Measurements from ENCODE around the gene SORBS1.

Gene SORBS1

GRCh38 chr10:95309958-95310357, 251.2 kb downstream of the SORBS1 start:
- no peak overlapping the region for H3K27ac ChIP-seq
- no peak for TF ChIP-seq CTCF (conservative IDR thresholded peaks at IDR 0.05)

- H3K27ac ChIP-seq = no peak overlapping the region
- TF ChIP-seq CTCF (conservative IDR thresholded peaks at IDR 0.05) = no peak
These were observed 252.5 kb downstream of the SORBS1 start for GRCh38 chr10:95308389-95309302.

GRCh38 chr10:95306851-95307250, 254.3 kb downstream of the SORBS1 start:
- TF ChIP-seq CTCF (conservative IDR thresholded peaks at IDR 0.05) = no peak
- no peak overlapping the region for H3K27ac ChIP-seq

- no peak overlapping the region for H3K27ac ChIP-seq
- no peak for TF ChIP-seq CTCF (conservative IDR thresholded peaks at IDR 0.05)
These were observed 254.9 kb downstream of the SORBS1 start for GRCh38 chr10:95306318-95306650.

GRCh38 chr10:95305606-95306317, 255.4 kb downstream of the SORBS1 start:
- no peak for TF ChIP-seq CTCF (conservative IDR thresholded peaks at IDR 0.05)
- H3K27ac ChIP-seq = no peak overlapping the region

- no peak for TF ChIP-seq CTCF (conservative IDR thresholded peaks at IDR 0.05)
- no peak overlapping the region for H3K27ac ChIP-seq
These were observed 256.2 kb downstream of the SORBS1 start for GRCh38 chr10:95304976-95305375.

- H3K27ac ChIP-seq = no peak overlapping the region
- TF ChIP-seq CTCF (conservative IDR thresholded peaks at IDR 0.05) = no peak
These were observed 256.7 kb downstream of the SORBS1 start for GRCh38 chr10:95304463-95304862.
